ENCODE measurements around the gene SENP1. TPM values are rescaled to one million over a fixed set of nuclear protein-coding genes. Genes with fewer than 3 reads are reported as not detected.

SENP1 gene
- total RNA-seq, 1 experiment from 2014 or later: 23.0 TPM

DNA sequence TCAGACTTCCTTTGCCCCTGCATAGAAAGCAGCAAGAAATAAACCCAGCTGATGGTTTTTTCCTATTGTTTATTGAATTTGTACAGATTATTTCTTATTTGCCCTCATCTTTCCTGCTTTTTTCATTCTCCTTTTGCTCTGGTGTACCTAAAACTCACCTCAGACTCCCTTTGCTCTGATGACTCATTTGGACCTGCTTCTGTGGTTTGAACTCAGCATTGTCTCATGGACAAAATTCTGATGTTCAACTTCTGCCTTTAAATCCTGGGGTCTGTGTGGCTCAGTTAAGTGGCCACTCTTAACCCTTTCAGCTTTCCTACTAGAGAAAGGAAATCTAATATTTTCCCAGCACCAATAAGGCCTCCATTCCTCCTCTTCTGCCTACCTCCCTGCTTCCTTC lies 3.5 kb upstream of the SENP1 start:
- H3K9me2 ChIP-seq (ENCODE audit: insufficient read depth): no peaks in the 10 kb centered on the region
- H4K20me1 ChIP-seq (ENCODE audit: insufficient read depth): no peaks in the 10 kb centered on the region
- ChIA-PET POLR2A (ENCODE audit: unreplicated experiment) (no interaction called here), CTCF (no interaction called here)
- H3K4me2 ChIP-seq: no peak overlapping the region
- no peak overlapping the region for H3K27ac ChIP-seq
- H3K4me1 ChIP-seq (replicated peaks; ENCODE audit: insufficient read depth): peaks cover 27% of the 10 kb centered on the region
- H3K79me2 ChIP-seq (ENCODE audit: low read depth): peaks cover 12% of the 10 kb centered on the region
- no peak for TF ChIP-seq EZH2 (IDR thresholded peaks at IDR 0.05; ENCODE audit: low read depth)
- TF ChIP-seq, protein P1, sequence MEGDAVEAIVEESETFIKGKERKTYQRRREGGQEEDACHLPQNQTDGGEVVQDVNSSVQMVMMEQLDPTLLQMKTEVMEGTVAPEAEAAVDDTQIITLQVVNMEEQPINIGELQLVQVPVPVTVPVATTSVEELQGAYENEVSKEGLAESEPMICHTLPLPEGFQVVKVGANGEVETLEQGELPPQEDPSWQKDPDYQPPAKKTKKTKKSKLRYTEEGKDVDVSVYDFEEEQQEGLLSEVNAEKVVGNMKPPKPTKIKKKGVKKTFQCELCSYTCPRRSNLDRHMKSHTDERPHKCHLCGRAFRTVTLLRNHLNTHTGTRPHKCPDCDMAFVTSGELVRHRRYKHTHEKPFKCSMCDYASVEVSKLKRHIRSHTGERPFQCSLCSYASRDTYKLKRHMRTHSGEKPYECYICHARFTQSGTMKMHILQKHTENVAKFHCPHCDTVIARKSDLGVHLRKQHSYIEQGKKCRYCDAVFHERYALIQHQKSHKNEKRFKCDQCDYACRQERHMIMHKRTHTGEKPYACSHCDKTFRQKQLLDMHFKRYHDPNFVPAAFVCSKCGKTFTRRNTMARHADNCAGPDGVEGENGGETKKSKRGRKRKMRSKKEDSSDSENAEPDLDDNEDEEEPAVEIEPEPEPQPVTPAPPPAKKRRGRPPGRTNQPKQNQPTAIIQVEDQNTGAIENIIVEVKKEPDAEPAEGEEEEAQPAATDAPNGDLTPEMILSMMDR (conservative IDR thresholded peaks at IDR 0.05): no peak
- intact Hi-C loops (cut with micrococcal nuclease; ENCODE audit: unreplicated experiment): loop anchor here (5.0 kb wide), 2 partner anchors 48 to 207 kb away; partner anchors contain the start of genes ASB8 and VDR
- no peak overlapping the region for H2AFZ ChIP-seq
- H3K36me3 ChIP-seq (ENCODE audit: low read depth): no peaks in the 10 kb centered on the region
- no peaks in the 10 kb centered on the region for H3K27me3 ChIP-seq (ENCODE audit: insufficient read depth, low read depth)
- no TSS peak for BruUV-seq (replicated peaks)
- no peak for DNase-seq
- no peaks in the 10 kb centered on the region for H3K9me3 ChIP-seq (ENCODE audit: insufficient read depth, low read depth)
- no peak overlapping the region for H3K4me3 ChIP-seq
- peaks cover 18% of the 10 kb centered on the region; the same call in 1 of the 2 replicates for H3F3A ChIP-seq (ENCODE audit: insufficient read depth, low read depth)

DNA sequence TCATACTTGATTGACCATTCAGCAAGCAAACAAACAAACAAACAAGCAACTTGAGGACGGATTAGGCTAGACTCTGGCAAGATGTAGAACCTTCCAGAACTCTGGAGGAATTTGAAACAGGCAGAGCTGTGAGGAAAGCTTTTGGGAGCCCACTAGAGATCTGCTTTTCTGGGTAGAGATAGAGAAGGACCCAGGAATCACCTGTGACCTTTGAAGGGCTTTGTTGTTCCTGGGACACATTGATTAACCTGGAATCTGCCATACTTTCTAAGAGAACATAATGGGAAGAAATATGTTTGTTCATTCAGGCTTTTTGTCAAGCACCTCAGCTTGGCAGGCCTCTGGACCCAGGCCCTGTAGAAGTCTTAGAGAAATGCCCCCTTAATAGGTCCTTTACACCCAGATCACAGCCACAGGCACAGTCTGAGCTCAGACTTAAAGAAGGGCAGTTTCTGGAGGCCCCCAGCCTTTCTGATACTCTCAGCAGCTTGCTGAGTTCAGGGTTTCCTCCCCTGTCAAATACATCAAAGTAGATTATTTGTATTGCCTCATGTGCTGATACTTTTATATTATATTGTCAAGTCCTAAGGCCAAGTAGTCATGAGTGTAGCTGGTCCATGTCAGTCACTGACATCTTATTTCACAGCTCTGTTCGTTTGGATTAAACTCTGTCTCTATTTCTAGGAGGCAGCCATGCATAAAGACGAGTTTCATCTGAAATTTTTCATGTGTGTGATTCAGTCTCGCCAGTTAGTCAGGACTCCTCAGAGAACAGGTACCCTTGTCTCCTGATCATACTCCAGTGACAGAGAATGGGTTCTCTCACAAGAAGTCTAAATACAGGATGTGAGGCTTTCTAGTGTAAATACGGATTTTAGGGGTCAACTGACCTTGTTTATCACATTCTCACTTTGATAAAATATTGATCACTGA lies 1.1 kb upstream of the SENP1 start:
- TF ChIP-seq EZH2 (IDR thresholded peaks at IDR 0.05; ENCODE audit: low read depth): no peak
- TF ChIP-seq, protein P1 (conservative IDR thresholded peaks at IDR 0.05): no peak
- CTCF ChIA-PET: no interaction called here

DNA sequence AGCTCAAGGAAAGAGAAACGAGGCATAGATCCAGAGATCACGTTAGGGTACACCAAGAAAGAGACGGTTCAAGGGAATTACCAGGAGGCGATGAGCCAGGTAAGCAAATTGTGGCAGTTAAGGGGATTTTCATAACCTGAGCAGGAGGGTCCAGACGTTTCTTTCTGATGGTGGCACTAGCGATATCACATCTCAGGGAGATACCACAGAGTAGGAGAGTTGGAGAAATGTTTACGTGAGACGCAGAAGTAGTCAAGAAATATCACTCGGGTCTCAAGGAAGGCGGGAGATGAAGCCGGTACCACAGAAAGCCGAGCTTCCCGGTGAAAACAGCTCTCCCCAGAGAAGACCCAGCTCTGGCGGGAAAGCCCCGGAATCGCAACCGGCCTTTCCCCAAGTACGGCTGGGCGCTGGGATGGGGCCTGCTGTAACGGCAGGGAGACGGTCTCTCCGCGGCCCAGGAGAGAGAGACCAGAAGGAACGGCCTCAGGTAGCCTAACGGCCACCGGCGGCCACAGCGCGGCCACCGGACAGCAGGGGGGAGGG lies 485 bp downstream of the SENP1 start:
- H3K79me2 ChIP-seq (ENCODE audit: low read depth): peaks cover 47% of the 10 kb centered on the region
- H3K27ac ChIP-seq: peak overlapping the region; percentile 80
- BruUV-seq (replicated peaks): no TSS peak
- no peak for TF ChIP-seq EZH2 (IDR thresholded peaks at IDR 0.05; ENCODE audit: low read depth)
- TF ChIP-seq, protein P1 (conservative IDR thresholded peaks at IDR 0.05): no peak
- no peaks in the 10 kb centered on the region for H3K9me2 ChIP-seq (ENCODE audit: insufficient read depth)
- H2AFZ ChIP-seq: peak overlapping the region; percentile 96
- H3K4me1 ChIP-seq (replicated peaks; ENCODE audit: insufficient read depth): peaks cover 22% of the 10 kb centered on the region
- DNase-seq: no peak
- intact Hi-C loops (cut with micrococcal nuclease; ENCODE audit: unreplicated experiment): loop anchor here (5.0 kb wide), 2 partner anchors 52 to 203 kb away; partner anchors contain the start of genes ASB8 and VDR
- POLR2A ChIA-PET (ENCODE audit: unreplicated experiment): interaction anchor here (0.5 to 0.8 kb wide), 2 partner anchors 15 to 684 kb away, joined by 4 to 6 read pairs; no protein-coding TSS in a partner anchor
- H3K27me3 ChIP-seq (ENCODE audit: insufficient read depth, low read depth): no peaks in the 10 kb centered on the region
- H3F3A ChIP-seq (ENCODE audit: insufficient read depth, low read depth): peaks cover 20% of the 10 kb centered on the region; the same call in 1 of the 2 replicates
- CTCF ChIA-PET: interaction anchor here (1.1 kb wide), 1 partner anchor 142 kb away, joined by 4 read pairs; the partner anchor contains the start of gene TMEM106C
- H4K20me1 ChIP-seq (ENCODE audit: insufficient read depth): no peaks in the 10 kb centered on the region
- peak overlapping the region; percentile 76 for H3K4me3 ChIP-seq
- peak overlapping the region; percentile 91 for H3K4me2 ChIP-seq
- H3K9me3 ChIP-seq (ENCODE audit: insufficient read depth, low read depth): no peaks in the 10 kb centered on the region
- H3K36me3 ChIP-seq (ENCODE audit: low read depth): no peaks in the 10 kb centered on the region; the same call in 1 of the 2 replicates

More for the DNA sequence above, 1.1 kb upstream of the SENP1 start:
- peaks cover 31% of the 10 kb centered on the region for H3K79me2 ChIP-seq (ENCODE audit: low read depth)
- H3K9me3 ChIP-seq (ENCODE audit: insufficient read depth, low read depth): no peaks in the 10 kb centered on the region
- POLR2A ChIA-PET (ENCODE audit: unreplicated experiment): no interaction called here
- H3K9me2 ChIP-seq (ENCODE audit: insufficient read depth): no peaks in the 10 kb centered on the region
- DNase-seq: no peak
- H3K4me2 ChIP-seq: peak overlapping the region; percentile 91
- H3K27ac ChIP-seq: peak overlapping the region; percentile 80
- H3K4me3 ChIP-seq: peak overlapping the region; percentile 76
- H3K27me3 ChIP-seq (ENCODE audit: insufficient read depth, low read depth): no peaks in the 10 kb centered on the region
- H3K4me1 ChIP-seq (replicated peaks; ENCODE audit: insufficient read depth): peaks cover 30% of the 10 kb centered on the region
- H2AFZ ChIP-seq: peak overlapping the region; percentile 96
- H4K20me1 ChIP-seq (ENCODE audit: insufficient read depth): no peaks in the 10 kb centered on the region
- intact Hi-C loops (cut with micrococcal nuclease; ENCODE audit: unreplicated experiment): loop anchor here (5.0 kb wide), 2 partner anchors 50 to 205 kb away; partner anchors contain the start of genes ASB8 and VDR
- peaks cover 20% of the 10 kb centered on the region; the same call in 1 of the 2 replicates for H3F3A ChIP-seq (ENCODE audit: insufficient read depth, low read depth)
- no peaks in the 10 kb centered on the region for H3K36me3 ChIP-seq (ENCODE audit: low read depth)
- TSS peak; percentile 81 for BruUV-seq (replicated peaks)
